Measurements from ENCODE around the gene AURKAIP1. TPM values are rescaled to one million over a fixed set of nuclear protein-coding genes. Genes with fewer than 3 reads are reported as not detected.
"Not testable (repeated sequence)": the region's sequence is repeated elsewhere in the genome, so short reads cannot be mapped to it uniquely, and the experiment has no call there.

Gene AURKAIP1
- total RNA-seq, 4 donors from 2014 or later: 92.7 to 134 (median 123) TPM

DNA sequence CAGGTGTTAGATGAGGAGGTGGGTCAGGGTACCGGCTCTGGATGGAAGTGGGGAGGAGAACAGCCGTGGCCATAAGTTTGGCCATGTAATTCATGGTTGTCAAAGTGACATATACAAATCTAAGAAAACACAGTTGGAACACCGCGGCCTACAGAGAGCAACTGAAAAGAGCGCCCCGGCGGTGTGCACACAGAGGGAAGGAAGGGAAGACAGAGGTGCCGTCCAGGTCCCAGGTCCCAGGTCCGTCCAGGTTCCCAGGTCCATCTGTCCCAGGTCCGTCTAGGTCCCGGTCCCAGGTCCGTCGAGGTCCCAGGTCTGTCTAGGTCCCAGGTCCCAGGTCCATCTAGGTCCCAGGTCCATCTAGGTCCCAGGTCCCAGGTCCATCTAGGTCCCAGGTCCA is 36.6 kb upstream of the AURKAIP1 start:
- Histone ChIP-seq H3K27ac (no peak overlapping the region), H3K9me3 (no peaks in the 10 kb centered on the region), H3K4me3 (no peak overlapping the region), H3K4me1 (peaks cover 9 to 35% (median 17%) of the 10 kb centered on the region in 3 donors), H3K27me3 (no peaks in the 10 kb centered on the region), H3K36me3 (peaks cover 0 to 9% (median 0%) of the 10 kb centered on the region in 3 donors)
- TF ChIP-seq POLR2A (IDR thresholded peaks at IDR 0.05): no peak
- TF ChIP-seq, protein P1, sequence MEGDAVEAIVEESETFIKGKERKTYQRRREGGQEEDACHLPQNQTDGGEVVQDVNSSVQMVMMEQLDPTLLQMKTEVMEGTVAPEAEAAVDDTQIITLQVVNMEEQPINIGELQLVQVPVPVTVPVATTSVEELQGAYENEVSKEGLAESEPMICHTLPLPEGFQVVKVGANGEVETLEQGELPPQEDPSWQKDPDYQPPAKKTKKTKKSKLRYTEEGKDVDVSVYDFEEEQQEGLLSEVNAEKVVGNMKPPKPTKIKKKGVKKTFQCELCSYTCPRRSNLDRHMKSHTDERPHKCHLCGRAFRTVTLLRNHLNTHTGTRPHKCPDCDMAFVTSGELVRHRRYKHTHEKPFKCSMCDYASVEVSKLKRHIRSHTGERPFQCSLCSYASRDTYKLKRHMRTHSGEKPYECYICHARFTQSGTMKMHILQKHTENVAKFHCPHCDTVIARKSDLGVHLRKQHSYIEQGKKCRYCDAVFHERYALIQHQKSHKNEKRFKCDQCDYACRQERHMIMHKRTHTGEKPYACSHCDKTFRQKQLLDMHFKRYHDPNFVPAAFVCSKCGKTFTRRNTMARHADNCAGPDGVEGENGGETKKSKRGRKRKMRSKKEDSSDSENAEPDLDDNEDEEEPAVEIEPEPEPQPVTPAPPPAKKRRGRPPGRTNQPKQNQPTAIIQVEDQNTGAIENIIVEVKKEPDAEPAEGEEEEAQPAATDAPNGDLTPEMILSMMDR (IDR thresholded peaks at IDR 0.05): no peak
- DNase-seq: no peak
- intact Hi-C loops (cut with DNase I): no loop called here
- 91 to 94% methylated on average over 6 to 13 of the region's 13 CpGs for WGBS, 2 donors

DNA sequence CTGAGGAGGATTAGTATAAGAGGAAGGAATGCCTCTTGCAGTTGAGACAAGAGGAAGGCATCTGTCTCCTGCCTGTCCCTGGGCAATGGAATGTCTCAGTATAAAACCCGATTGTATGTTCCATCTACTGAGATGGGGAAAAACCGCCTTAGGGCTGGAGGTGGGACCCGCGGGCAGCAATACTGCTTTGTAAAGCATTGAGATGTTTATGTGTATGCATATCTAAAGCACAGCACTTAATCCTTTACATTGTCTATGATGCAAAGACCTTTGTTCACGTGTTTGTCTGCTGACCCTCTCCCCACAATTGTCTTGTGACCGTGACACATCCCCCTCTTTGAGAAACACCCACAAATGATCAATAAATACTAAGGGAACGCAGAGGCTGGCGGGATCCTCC is 35.2 kb upstream of the AURKAIP1 start:
- H3K9me3 ChIP-seq; H3K27me3 ChIP-seq; DNase-seq; H3K27ac ChIP-seq; intact Hi-C loops (cut with DNase I); H3K4me3 ChIP-seq: not testable (repeated sequence)
- H3K4me1 ChIP-seq: peaks cover 20 to 47% (median 29%) of the 10 kb centered on the region in 3 donors
- WGBS, 2 donors: 53 to 59% methylated on average over 7 to 8 of the region's 8 CpGs
- H3K36me3 ChIP-seq: peaks cover 4 to 22% (median 4%) of the 10 kb centered on the region in 3 donors

DNA sequence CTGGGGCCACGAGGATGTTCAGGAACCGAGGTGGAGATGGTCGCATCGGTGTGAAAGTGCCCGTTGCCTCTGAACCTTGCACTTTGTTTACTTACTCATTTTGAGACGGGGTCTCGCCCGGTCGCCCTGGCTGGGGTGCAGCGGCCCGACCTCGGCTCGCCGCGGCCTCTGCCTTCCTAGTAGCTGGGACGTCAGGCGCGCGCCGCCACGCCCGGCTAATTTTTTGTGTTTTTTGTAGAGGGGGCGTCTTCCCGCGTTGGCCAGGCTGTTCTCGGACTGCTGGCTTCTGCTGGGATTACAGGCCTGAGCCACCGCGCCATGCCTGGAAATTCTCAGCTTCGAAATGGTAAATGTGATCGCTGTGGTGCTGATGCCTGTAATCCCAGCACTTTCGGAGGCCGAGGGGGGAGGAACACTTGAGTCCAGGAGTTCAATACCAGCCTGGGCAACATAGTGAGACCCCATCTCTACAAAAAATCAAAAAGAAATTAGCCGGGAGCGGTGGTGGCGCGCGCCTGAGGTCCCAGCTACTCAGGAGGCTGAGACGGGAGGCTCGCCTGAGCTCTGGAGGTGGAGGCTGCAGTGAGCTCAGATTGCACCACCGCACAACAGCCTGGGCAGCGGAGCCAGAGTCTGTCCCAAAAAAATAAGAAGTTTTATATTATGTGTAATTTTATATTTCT is 32.8 kb upstream of the AURKAIP1 start:
- Histone ChIP-seq H3K36me3 (peaks cover 5 to 47% (median 24%) of the 10 kb centered on the region in 3 donors), H3K9me3 (no peaks in the 10 kb centered on the region), H3K4me3 (peak overlapping the region; percentile 77 to 93 (median 84)), H3K27ac (peak overlapping the region; percentile 85 to 94 (median 90)), H3K4me1 (peaks cover 20 to 64% (median 30%) of the 10 kb centered on the region in 3 donors), H3K27me3 (no peaks in the 10 kb centered on the region)
- intact Hi-C loops (cut with DNase I): no loop called here
- no peak for TF ChIP-seq POLR2A (IDR thresholded peaks at IDR 0.05)
- TF ChIP-seq, protein P1 (IDR thresholded peaks at IDR 0.05): peak in 1 of 6 experiments; percentile 4
- no peak for DNase-seq
- WGBS, 2 donors: 13 to 55% methylated on average over 9 to 24 of the region's 41 CpGs

DNA sequence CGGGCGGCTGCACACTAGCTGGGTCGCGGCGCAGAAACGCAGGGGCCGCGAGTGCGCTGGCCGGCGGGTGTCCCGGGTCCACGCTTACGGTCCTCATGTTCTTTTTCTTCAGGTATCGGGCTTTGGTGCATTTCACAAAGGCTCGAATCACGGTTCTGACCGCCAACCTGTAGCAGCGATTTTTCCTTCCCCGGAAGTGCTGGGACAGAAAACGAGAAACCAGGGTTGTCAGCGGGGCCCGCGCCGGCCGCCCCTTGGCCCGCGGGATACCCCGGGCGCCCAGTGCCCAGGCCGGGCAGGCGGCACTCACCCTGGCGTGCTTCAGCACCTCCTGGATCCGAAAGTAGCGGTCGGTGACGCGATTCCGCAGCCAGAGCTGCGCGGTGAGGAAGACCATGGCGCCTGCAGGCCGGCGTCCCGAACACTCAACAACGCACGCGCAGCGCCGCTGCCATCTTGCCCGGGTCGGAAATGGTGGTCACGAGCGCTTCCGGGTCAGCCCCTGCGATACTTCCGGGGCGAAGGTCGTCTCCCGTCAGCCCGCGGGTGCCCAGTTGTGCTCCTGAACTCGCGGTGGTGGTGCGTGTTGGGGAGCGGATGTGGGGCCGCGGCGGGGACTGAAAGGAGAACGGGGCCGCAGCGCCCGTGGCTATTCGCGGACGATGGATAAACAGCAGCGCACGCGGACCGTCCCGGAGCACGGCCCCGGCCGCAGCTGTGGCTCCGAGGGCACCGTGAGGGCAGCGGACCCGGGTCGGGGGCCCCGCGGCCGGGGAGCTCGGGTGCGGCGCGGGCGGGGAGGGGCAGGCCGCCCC is 32.0 kb upstream of the AURKAIP1 start, which contains the start of gene MRPL20:
MRPL20 (minus strand) TSS at position 473 of the 815 bp plus-strand sequence; CDS start at position 397, 76 bp downstream.
- 0% methylated on average over 15 of the region's 98 CpGs; no CpG with 5 or more reads in 1 of the 2 donors for WGBS, 2 donors
- H3K9me3 ChIP-seq: no peaks in the 10 kb centered on the region
- intact Hi-C loops (cut with DNase I): no loop called here
- TF ChIP-seq, protein P1 (IDR thresholded peaks at IDR 0.05): peak in 1 of 6 experiments; percentile 34
- peak in 3 of 4 donors; percentile 9 to 76 (median 65) for TF ChIP-seq POLR2A (IDR thresholded peaks at IDR 0.05)
- H3K27ac ChIP-seq: peak within 1 kb of the TSS; percentile 85 to 94 (median 90)
- H3K4me3 ChIP-seq: peak within 1 kb of the TSS; percentile 77 to 93 (median 84)
- peaks cover 20 to 72% (median 30%) of the 10 kb centered on the region in 3 donors for H3K4me1 ChIP-seq
- peak; percentile 71 for DNase-seq
- H3K27me3 ChIP-seq: no peaks in the 10 kb centered on the region
- H3K36me3 ChIP-seq: peaks cover 5 to 55% (median 24%) of the 10 kb centered on the region in 3 donors

DNA sequence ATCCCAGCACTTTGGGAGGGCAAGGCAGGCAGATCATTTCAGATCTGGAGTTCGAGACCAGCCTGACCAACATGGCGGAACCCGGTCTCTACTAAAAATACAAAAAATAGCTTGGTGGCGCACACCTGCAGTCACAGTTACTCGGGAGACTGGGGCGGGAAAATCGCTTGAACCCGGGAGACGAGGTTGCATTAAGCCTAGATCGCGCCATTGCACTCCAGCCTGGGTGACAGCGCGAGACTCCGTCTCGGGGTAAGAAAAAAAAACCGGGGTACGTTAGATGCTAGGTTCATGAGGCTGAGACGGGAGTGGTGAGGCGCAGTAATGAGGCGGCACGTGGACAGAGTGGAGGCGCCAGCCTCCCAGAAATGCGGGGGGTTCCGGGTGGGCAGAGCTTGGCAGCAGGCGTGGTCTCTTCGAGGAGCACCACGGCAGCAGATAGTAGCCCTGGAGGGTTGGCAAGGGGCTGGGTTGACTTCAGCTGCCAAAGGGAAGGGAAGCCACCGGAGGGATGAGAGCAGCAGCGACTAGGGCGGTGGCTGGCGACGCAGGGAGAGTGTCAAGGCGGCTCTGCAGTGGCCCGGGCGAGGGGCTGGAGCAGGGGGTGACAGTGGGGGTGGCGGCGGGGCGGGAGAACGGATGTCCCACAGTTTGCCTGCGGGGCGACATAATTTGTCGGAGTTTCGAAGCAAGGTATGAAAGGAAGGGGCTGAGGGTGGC is 31.3 kb upstream of the AURKAIP1 start:
- no peaks in the 10 kb centered on the region for H3K9me3 ChIP-seq
- peak overlapping the region; percentile 77 to 93 (median 84) for H3K4me3 ChIP-seq
- peaks cover 5 to 62% (median 24%) of the 10 kb centered on the region in 3 donors for H3K36me3 ChIP-seq
- no peak for DNase-seq
- peaks cover 22 to 79% (median 30%) of the 10 kb centered on the region in 3 donors for H3K4me1 ChIP-seq
- H3K27me3 ChIP-seq: no peaks in the 10 kb centered on the region
- intact Hi-C loops (cut with DNase I): no loop called here
- peak overlapping the region; percentile 85 to 94 (median 90) for H3K27ac ChIP-seq
- TF ChIP-seq, protein P1 (IDR thresholded peaks at IDR 0.05): no peak
- TF ChIP-seq POLR2A (IDR thresholded peaks at IDR 0.05): no peak
- WGBS, 2 donors: 34 to 51% methylated on average over 28 to 43 of the region's 43 CpGs

Measured in esophagus squamous epithelium (tissue), 5 donors.